ENCODE measurements around the gene YY1AP1.

YY1AP1 gene

DNA sequence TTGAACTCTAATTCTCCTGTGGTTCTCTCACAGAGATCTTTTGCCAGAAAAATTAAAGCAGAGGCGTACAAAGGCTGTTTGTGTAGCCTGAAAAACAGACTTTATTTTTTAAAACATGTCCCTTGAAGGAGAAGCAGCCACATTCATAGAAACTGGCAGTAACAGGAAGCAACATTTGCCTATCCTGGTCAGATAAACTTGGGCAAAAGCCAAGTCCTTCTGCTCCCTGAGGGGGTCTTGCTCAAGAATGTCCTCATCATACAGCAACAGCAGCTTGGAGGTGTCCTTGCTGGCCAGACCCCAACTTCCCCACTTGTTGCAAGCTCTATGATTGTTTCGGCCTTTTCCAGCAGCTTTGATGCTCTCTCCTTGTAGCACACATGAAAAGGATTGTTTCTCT, 42.3 kb downstream of the YY1AP1 start:
- no peak for TF ChIP-seq ARNTL (CRISPR knock-in tag; IDR thresholded peaks at IDR 0.05; ENCODE audit: borderline replicate concordance, low read depth)

DNA sequence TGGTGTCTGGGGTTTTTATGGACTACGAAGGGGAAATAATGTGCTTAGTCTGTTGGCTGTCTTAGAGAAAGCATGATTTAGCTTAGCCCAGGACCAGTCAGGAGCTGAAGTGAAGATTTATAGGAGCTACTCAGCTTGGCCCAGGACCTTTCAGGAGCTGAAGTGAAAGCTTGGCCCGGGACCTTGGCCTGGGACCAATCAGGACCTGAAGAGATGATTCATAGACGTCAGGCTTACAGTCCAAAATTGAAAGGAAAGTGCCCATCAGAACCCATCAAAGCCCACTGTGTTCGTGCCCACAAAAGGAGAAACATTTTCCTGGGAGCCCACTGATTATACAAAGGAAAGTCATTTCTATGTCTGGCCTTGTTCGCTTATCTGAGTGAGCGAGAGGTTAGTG, 42.9 kb downstream of the YY1AP1 start:
- ATAC-seq = no peak
- no peak for TF ChIP-seq PPARA (CRISPR knock-in tag; IDR thresholded peaks at IDR 0.05; ENCODE audit: borderline replicate concordance)
- no peak for TF ChIP-seq ZFP30 (CRISPR knock-in tag; IDR thresholded peaks at IDR 0.05)
- no peak for TF ChIP-seq TOX (CRISPR knock-in tag; IDR thresholded peaks at IDR 0.05; ENCODE audit: borderline replicate concordance)
- no peak for TF ChIP-seq ZNF565 (CRISPR knock-in tag; conservative IDR thresholded peaks at IDR 0.05; ENCODE audit: low read depth)
- TF ChIP-seq, protein P1, sequence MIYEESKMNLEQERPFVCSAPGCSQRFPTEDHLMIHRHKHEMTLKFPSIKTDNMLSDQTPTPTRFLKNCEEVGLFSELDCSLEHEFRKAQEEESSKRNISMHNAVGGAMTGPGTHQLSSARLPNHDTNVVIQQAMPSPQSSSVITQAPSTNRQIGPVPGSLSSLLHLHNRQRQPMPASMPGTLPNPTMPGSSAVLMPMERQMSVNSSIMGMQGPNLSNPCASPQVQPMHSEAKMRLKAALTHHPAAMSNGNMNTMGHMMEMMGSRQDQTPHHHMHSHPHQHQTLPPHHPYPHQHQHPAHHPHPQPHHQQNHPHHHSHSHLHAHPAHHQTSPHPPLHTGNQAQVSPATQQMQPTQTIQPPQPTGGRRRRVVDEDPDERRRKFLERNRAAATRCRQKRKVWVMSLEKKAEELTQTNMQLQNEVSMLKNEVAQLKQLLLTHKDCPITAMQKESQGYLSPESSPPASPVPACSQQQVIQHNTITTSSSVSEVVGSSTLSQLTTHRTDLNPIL (CRISPR knock-in tag; IDR thresholded peaks at IDR 0.05; ENCODE audit: low read depth) = no peak
- no peak for TF ChIP-seq BACH2 (CRISPR knock-in tag; IDR thresholded peaks at IDR 0.05; ENCODE audit: borderline replicate concordance)
- no peak for TF ChIP-seq ZFP3 (CRISPR knock-in tag; IDR thresholded peaks at IDR 0.05)
- TF ChIP-seq, protein P2, sequence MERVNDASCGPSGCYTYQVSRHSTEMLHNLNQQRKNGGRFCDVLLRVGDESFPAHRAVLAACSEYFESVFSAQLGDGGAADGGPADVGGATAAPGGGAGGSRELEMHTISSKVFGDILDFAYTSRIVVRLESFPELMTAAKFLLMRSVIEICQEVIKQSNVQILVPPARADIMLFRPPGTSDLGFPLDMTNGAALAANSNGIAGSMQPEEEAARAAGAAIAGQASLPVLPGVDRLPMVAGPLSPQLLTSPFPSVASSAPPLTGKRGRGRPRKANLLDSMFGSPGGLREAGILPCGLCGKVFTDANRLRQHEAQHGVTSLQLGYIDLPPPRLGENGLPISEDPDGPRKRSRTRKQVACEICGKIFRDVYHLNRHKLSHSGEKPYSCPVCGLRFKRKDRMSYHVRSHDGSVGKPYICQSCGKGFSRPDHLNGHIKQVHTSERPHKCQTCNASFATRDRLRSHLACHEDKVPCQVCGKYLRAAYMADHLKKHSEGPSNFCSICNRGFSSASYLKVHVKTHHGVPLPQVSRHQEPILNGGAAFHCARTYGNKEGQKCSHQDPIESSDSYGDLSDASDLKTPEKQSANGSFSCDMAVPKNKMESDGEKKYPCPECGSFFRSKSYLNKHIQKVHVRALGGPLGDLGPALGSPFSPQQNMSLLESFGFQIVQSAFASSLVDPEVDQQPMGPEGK (CRISPR knock-in tag; IDR thresholded peaks at IDR 0.05; ENCODE audit: borderline replicate concordance) = no peak

More for the DNA sequence above, 42.3 kb downstream of the YY1AP1 start:
- ATAC-seq = no peak

DNA sequence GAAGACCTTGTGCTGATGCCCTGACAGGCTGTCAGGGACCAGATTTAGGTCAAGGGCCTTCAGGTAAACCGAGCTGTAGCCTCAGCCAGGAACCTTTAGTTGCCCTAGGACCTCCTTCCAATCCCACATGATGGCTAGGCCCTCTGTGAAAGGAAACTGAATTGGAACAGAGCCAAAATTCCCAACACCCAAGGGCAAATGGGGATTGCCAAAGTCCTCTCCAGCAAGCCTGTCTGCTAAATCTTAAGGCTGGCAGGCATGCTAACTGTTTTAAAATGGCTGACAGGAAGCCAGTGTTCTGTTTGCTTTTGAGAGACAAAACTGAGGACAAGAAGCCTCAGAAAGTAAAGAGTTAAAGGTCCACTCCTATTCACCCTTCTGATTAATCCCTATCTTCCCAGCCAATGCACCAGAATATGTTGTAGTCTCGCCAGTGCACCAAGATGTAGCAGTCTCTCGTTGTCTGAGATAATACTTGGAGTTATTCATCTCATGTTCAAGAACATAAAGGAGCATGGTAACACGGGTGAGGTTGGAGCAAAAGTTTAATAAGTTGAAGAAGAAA, 43.5 kb downstream of the YY1AP1 start:
- TF ChIP-seq, protein P1 (CRISPR knock-in tag; IDR thresholded peaks at IDR 0.05; ENCODE audit: low read depth) = no peak
- TF ChIP-seq ZC3H10 (CRISPR knock-in tag; IDR thresholded peaks at IDR 0.05) (no peak), CSDC2 (CRISPR knock-in tag; IDR thresholded peaks at IDR 0.05) (no peak), ZNF8 (CRISPR knock-in tag; IDR thresholded peaks at IDR 0.05) (no peak), TOX (CRISPR knock-in tag; IDR thresholded peaks at IDR 0.05; ENCODE audit: borderline replicate concordance) (no peak), ZNF565 (CRISPR knock-in tag; conservative IDR thresholded peaks at IDR 0.05; ENCODE audit: low read depth) (no peak), GLIS3 (CRISPR knock-in tag; IDR thresholded peaks at IDR 0.05) (no peak)
- TF ChIP-seq, protein P3, sequence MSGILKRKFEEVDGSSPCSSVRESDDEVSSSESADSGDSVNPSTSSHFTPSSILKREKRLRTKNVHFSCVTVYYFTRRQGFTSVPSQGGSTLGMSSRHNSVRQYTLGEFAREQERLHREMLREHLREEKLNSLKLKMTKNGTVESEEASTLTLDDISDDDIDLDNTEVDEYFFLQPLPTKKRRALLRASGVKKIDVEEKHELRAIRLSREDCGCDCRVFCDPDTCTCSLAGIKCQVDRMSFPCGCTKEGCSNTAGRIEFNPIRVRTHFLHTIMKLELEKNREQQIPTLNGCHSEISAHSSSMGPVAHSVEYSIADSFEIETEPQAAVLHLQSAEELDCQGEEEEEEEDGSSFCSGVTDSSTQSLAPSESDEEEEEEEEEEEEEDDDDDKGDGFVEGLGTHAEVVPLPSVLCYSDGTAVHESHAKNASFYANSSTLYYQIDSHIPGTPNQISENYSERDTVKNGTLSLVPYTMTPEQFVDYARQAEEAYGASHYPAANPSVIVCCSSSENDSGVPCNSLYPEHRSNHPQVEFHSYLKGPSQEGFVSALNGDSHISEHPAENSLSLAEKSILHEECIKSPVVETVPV (CRISPR knock-in tag; IDR thresholded peaks at IDR 0.05) = no peak
- TF ChIP-seq, protein P4, sequence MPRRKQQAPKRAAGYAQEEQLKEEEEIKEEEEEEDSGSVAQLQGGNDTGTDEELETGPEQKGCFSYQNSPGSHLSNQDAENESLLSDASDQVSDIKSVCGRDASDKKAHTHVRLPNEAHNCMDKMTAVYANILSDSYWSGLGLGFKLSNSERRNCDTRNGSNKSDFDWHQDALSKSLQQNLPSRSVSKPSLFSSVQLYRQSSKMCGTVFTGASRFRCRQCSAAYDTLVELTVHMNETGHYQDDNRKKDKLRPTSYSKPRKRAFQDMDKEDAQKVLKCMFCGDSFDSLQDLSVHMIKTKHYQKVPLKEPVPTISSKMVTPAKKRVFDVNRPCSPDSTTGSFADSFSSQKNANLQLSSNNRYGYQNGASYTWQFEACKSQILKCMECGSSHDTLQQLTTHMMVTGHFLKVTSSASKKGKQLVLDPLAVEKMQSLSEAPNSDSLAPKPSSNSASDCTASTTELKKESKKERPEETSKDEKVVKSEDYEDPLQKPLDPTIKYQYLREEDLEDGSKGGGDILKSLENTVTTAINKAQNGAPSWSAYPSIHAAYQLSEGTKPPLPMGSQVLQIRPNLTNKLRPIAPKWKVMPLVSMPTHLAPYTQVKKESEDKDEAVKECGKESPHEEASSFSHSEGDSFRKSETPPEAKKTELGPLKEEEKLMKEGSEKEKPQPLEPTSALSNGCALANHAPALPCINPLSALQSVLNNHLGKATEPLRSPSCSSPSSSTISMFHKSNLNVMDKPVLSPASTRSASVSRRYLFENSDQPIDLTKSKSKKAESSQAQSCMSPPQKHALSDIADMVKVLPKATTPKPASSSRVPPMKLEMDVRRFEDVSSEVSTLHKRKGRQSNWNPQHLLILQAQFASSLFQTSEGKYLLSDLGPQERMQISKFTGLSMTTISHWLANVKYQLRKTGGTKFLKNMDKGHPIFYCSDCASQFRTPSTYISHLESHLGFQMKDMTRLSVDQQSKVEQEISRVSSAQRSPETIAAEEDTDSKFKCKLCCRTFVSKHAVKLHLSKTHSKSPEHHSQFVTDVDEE (CRISPR knock-in tag; IDR thresholded peaks at IDR 0.05) = no peak
- TF ChIP-seq, protein P5, sequence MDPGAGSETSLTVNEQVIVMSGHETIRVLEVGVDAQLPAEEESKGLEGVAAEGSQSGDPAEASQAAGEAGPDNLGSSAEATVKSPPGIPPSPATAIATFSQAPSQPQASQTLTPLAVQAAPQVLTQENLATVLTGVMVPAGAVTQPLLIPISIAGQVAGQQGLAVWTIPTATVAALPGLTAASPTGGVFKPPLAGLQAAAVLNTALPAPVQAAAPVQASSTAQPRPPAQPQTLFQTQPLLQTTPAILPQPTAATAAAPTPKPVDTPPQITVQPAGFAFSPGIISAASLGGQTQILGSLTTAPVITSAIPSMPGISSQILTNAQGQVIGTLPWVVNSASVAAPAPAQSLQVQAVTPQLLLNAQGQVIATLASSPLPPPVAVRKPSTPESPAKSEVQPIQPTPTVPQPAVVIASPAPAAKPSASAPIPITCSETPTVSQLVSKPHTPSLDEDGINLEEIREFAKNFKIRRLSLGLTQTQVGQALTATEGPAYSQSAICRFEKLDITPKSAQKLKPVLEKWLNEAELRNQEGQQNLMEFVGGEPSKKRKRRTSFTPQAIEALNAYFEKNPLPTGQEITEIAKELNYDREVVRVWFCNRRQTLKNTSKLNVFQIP (CRISPR knock-in tag; IDR thresholded peaks at IDR 0.05; ENCODE audit: borderline replicate concordance, low read depth) = no peak
- ATAC-seq = no peak

DNA sequence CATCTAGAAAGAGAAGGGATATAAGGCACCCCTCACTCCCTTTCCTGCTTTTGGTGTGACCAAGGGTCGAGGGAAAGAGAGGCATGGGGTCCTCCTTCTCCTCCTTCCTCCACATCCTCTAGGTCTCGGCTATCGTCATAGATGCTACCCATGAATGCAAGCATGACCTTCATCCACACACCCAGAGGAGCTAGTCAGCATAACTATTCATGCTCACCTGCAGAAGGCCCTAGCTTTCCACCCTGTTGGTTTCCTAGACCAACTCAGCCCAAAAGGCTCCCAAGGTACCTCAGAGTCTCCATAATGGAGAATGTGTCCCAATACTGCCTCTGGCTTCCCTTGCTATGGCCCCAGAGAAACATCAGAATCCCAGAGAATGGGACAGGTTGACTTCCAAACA, 45.3 kb downstream of the YY1AP1 start:
- no peak for ATAC-seq
- TF ChIP-seq, protein P3 (CRISPR knock-in tag; IDR thresholded peaks at IDR 0.05) = no peak
- TF ChIP-seq TOX (CRISPR knock-in tag; IDR thresholded peaks at IDR 0.05; ENCODE audit: borderline replicate concordance) (no peak), ARNTL (CRISPR knock-in tag; IDR thresholded peaks at IDR 0.05; ENCODE audit: borderline replicate concordance, low read depth) (no peak), ZFP30 (CRISPR knock-in tag; IDR thresholded peaks at IDR 0.05) (no peak), GLIS3 (CRISPR knock-in tag; IDR thresholded peaks at IDR 0.05) (no peak), PPARA (CRISPR knock-in tag; IDR thresholded peaks at IDR 0.05; ENCODE audit: borderline replicate concordance) (no peak), TCF4 (CRISPR knock-in tag; IDR thresholded peaks at IDR 0.05; ENCODE audit: borderline replicate concordance) (no peak), OSR1 (CRISPR knock-in tag; IDR thresholded peaks at IDR 0.05) (no peak), SNAI2 (CRISPR knock-in tag; IDR thresholded peaks at IDR 0.05) (no peak)
- TF ChIP-seq, protein P2 (CRISPR knock-in tag; IDR thresholded peaks at IDR 0.05; ENCODE audit: borderline replicate concordance) = no peak

Measured in SK-N-SH treated with all-trans-retinoic acid at 6 μM for 48 hours (cell line).